ENCODE data around the gene REM1.

Gene REM1

DNA sequence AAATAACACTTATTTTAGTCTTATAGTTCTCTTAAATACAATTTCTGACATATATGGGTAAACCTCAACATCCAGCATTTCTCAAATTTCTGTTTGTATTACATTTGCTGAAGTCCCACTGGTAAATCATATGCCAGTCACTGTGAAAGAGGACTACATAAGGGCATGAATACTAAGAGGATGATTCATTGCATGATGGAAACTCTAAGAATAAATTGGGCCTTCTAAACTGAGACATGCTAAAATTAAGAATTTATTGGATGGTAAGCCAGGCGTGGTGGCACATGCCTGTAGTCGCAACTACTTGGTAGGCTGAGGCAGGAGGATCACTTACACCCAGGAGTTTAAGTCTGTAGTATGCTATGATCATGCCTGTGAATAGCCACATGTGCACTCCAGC is 22.5 kb upstream of the REM1 start:
- TF ChIP-seq, protein P1, sequence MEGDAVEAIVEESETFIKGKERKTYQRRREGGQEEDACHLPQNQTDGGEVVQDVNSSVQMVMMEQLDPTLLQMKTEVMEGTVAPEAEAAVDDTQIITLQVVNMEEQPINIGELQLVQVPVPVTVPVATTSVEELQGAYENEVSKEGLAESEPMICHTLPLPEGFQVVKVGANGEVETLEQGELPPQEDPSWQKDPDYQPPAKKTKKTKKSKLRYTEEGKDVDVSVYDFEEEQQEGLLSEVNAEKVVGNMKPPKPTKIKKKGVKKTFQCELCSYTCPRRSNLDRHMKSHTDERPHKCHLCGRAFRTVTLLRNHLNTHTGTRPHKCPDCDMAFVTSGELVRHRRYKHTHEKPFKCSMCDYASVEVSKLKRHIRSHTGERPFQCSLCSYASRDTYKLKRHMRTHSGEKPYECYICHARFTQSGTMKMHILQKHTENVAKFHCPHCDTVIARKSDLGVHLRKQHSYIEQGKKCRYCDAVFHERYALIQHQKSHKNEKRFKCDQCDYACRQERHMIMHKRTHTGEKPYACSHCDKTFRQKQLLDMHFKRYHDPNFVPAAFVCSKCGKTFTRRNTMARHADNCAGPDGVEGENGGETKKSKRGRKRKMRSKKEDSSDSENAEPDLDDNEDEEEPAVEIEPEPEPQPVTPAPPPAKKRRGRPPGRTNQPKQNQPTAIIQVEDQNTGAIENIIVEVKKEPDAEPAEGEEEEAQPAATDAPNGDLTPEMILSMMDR (IDR thresholded peaks at IDR 0.05): no peak

DNA sequence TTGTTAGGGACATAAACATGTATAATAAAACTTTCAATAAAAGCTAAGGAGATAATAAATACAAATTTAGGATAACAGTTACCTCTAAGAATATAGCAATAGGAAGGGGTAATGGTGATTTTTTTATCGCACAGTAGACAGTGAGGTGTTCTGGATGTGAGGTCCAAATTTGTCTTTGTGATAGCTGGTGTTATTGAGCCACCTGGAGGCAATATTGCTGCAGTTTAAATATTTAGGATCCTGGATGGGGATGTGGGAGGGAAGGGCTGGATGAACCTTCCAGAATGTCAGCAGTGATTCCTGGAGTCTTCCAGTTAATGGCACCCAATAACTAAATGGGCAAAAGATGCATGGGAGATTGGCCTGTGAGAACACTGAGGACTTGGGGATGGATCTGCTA is 20.7 kb upstream of the REM1 start:
- TF ChIP-seq, protein P1 (IDR thresholded peaks at IDR 0.05): no peak

- TF ChIP-seq, protein P1 (IDR thresholded peaks at IDR 0.05): no peak
Observed at GRCh38 chr20:31472395-31473330, 2.4 kb upstream of the REM1 start.

DNA sequence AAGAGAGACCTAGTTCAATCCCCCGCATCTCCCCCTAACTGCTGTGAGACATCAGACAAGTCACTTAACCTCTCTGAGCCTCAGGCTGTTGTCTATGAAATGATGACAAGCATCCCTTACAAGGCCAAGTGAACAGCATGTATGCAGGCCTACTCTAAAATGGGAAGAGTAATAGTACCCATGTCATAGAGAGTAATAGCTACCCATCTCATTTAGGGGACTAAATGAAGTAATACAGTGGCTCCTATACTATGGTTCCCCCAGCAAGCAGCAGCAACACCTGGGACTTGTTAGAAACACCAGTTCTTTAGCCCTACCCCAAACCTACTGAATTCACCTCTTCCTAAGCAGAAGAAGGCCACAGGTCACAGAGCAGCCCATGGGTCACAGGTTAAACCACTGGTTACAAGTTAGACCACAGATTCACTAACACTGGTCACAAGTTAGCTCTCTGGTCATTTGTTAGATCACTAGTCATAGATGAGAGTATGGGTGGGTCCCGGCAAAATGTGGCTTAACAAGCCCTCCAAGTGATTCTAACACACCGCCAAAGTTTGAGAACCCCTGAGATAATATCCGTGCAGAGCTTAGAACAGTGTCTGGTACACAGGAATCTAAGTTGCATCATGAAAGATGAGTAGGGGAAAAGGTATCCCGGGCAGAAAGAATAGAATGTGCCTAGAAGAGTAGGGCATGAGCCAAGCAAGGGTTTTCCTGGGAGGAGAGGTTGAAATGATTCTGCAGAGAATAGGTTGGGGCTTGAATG is 1.6 kb upstream of the REM1 start:
- TF ChIP-seq, protein P1 (IDR thresholded peaks at IDR 0.05): no peak

DNA sequence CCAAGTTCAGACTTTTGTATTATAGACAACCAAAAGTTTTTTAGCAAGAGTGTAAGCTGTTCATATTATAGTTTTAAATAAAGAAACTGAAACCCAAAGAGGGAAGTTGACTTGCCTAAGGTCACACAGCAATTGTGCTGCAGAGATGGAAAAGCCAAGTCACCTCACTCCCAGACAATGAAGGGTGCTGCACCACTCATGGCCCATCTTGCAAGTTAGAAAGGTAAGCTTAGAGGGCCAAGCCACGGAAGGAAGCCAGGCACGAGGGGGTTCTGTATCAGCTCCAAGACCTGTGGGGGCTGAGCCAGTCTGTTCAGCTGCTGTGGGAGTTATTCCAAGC is 1.0 kb upstream of the REM1 start:
- TF ChIP-seq, protein P1 (IDR thresholded peaks at IDR 0.05): no peak

GRCh38 chr20:31475472-31476293 is 595 bp downstream of the REM1 start:
- TF ChIP-seq, protein P1 (IDR thresholded peaks at IDR 0.05): no peak

DNA sequence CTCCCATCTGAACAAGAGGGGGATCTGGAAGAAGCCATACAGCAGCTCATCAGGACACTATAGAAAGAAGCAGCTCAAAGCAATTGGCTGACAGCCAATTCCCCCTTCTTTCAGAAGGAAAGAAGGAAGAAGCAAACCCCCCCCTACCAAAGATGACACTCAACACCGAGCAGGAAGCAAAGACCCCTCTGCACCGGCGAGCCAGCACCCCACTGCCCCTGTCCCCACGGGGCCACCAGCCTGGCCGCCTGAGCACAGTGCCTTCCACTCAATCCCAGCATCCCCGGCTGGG is 1.2 kb downstream of the REM1 start:
- TF ChIP-seq, protein P1 (IDR thresholded peaks at IDR 0.05): no peak
